ENCODE measurements around the gene CORO2A. TPM values are rescaled to one million over a fixed set of nuclear protein-coding genes. Genes with fewer than 3 reads are reported as not detected.

The CORO2A gene
- total and polyA plus RNA-seq, 2 of the 8 experiments (the other 6 are each of a cell fraction or from before 2014, with no cell fraction given): 13.7 to 27.9 TPM

DNA sequence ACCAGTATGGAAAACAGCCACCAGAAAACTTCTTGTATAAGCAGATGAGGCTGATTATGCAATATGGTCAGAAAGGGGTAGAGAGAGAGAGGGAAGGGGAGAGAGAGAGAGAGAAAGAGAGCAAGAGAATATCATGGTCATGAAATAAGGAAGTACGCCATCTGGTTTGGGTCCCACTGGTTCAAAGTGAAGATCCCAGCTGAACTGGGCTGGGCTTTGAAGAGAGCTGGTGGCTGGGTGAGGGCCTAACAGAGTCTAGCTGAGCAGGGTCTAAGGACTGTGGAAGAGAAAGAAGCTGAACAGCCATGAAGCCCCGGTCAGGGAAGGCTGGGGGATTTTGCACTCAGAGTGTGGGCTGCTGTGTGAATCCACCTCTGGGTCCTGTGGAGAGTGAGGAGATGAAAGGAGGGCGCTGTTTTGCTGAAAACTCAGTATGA is 88.0 kb downstream of the CORO2A start:
- no peak overlapping the region for H2AK5ac ChIP-seq (ENCODE audit: low read depth, low read length)
- no peak overlapping the region for H4K8ac ChIP-seq (ENCODE audit: extremely low read depth, insufficient read depth, low read length)
- no peak overlapping the region for H4K5ac ChIP-seq (ENCODE audit: insufficient read length, low read depth, low read length)
- ChIA-PET CTCF (ENCODE audit: partially characterized antibody) (interaction anchor here (0.8 to 3.3 kb wide), 7 partner anchors 13 to 158 kb away, joined by 3 to 11 read pairs (median 4); partner anchors contain the start of gene TRIM14), POLR2A (ENCODE audit: partially characterized antibody) (interaction anchor here (0.8 to 2.1 kb wide), 2 partner anchors 14 to 18 kb away, joined by 3 to 4 read pairs; no protein-coding TSS in a partner anchor)
- H2BK5ac ChIP-seq (ENCODE audit: low read depth, low read length): no peak overlapping the region
- H3K4ac ChIP-seq (replicated peaks; ENCODE audit: insufficient read length, low read depth, low read length): no peak overlapping the region
- no peak overlapping the region for H3K18ac ChIP-seq (ENCODE audit: extremely low read depth, low read length)
- no peak overlapping the region for H2BK120ac ChIP-seq (replicated peaks; ENCODE audit: low read depth, low read length)
- H3K23me2 ChIP-seq (ENCODE audit: low read depth, low read length): no peaks in the 10 kb centered on the region
- no peak overlapping the region for H3K4me2 ChIP-seq (ENCODE audit: insufficient read depth in 1 of 2, low read depth in 2 of 2, low read length in 2 of 2)
- H2BK12ac ChIP-seq (ENCODE audit: low read depth, low read length): no peak overlapping the region
- H3K14ac ChIP-seq (ENCODE audit: insufficient read length): no peak overlapping the region
- H2BK20ac ChIP-seq (ENCODE audit: low read length): no peak overlapping the region
- H3K27me3 ChIP-seq (replicated peaks in 1 of 4; ENCODE audit: control insufficient read depth in 3 of 4, extremely low read depth in 1 of 4, insufficient read depth in 3 of 4, low read length in 3 of 4): no peaks in the 10 kb centered on the region
- no peak overlapping the region for H3K56ac ChIP-seq (replicated peaks; ENCODE audit: insufficient read length, low read depth, low read length)
- FAIRE-seq: no peak
- no peak overlapping the region for H3K23ac ChIP-seq (ENCODE audit: insufficient read length)
- H4K20me1 ChIP-seq (replicated peaks in 1 of 2; ENCODE audit: control insufficient read depth in 1 of 2, insufficient read depth in 2 of 2, low read length in 2 of 2): peaks cover 0 to 1% of the 10 kb centered on the region in 2 experiments
- peaks cover 0 to 7% (median 3%) of the 10 kb centered on the region in 4 experiments; a peak in 4 of 7 replicates for H3K4me1 ChIP-seq (replicated peaks in 1 of 4; ENCODE audit: control insufficient read depth in 3 of 4, insufficient read depth in 4 of 4, low read length in 3 of 4)
- H3K79me2 ChIP-seq (ENCODE audit: control insufficient read depth in 1 of 2, insufficient read depth in 2 of 2, low read length in 2 of 2): no peaks in the 10 kb centered on the region
- H4K91ac ChIP-seq (replicated peaks; ENCODE audit: insufficient read length, low read length): no peak overlapping the region
- no peaks in the 10 kb centered on the region for H3K9me3 ChIP-seq (ENCODE audit: insufficient read depth in 2 of 2, low read depth in 1 of 2, low read length in 1 of 2)
- H3K9ac ChIP-seq (replicated peaks in 1 of 4; ENCODE audit: extremely low read depth in 1 of 4, low read depth in 3 of 4, low read length in 3 of 4): no peak overlapping the region
- no peak overlapping the region for H3K27ac ChIP-seq (ENCODE audit: low read depth, low read length)
- H3K36me3 ChIP-seq (ENCODE audit: control insufficient read depth in 2 of 4, insufficient read depth in 4 of 4, low read length in 3 of 4): no peaks in the 10 kb centered on the region; a peak in 1 of 8 replicates
- H3K79me1 ChIP-seq (ENCODE audit: low read depth, low read length): no peaks in the 10 kb centered on the region
- no peak overlapping the region for H2AFZ ChIP-seq (ENCODE audit: low read length)
- TF ChIP-seq CEBPB (IDR thresholded peaks at IDR 0.05; ENCODE audit: low read depth, low read length): no peak
- DNase-seq (ENCODE audit: low read depth in 1 of 2, low spot score in 2 of 2): no peak
- WGBS, 2 experiments (ENCODE audit: extremely low coverage in 1 of 2, insufficient coverage in 1 of 2, insufficient read length in 1 of 2, insufficient replicate concordance in 2 of 2, low coverage in 1 of 2, low lambda C conversion rate in 2 of 2, missing lambda C conversion rate in 1 of 2): 89% methylated on average over 3 of the region's 3 CpGs; no CpG with 5 or more reads in 1 of the 2 experiments
- H3K4me3 ChIP-seq (ENCODE audit: extremely low read depth in 1 of 4, insufficient read depth in 2 of 4, low read depth in 3 of 4, low read length in 4 of 4): no peak overlapping the region
- no peak overlapping the region for H2BK15ac ChIP-seq (ENCODE audit: low read length)
